CD4-positive, alpha-beta T cell treated with Interferon alpha-2 for 1 hour (primary cell): Measurements from ENCODE around the gene SAXO2.
"Not testable (repeated sequence)": the region's sequence is repeated elsewhere in the genome, so short reads cannot be mapped to it uniquely, and the experiment has no call there.

Experiments used
- DNase-seq, 2 donors: peaks; one replicate each; pipeline ENCODE4 v3.0.0-alpha.2; 2020 to 2022

The SAXO2 gene

GRCh38 chr15:82314769-82315518 lies 52.3 kb downstream of the SAXO2 start:
- DNase-seq, result no peak

- DNase-seq, result no peak
These were observed 53.1 kb downstream of the SAXO2 start for GRCh38 chr15:82315519-82316246.

GRCh38 chr15:82316247-82317090 lies 53.9 kb downstream of the SAXO2 start:
- DNase-seq, result not testable (repeated sequence)

- DNase-seq, result no peak
These were observed 54.5 kb downstream of the SAXO2 start for GRCh38 chr15:82317091-82317489.

DNA sequence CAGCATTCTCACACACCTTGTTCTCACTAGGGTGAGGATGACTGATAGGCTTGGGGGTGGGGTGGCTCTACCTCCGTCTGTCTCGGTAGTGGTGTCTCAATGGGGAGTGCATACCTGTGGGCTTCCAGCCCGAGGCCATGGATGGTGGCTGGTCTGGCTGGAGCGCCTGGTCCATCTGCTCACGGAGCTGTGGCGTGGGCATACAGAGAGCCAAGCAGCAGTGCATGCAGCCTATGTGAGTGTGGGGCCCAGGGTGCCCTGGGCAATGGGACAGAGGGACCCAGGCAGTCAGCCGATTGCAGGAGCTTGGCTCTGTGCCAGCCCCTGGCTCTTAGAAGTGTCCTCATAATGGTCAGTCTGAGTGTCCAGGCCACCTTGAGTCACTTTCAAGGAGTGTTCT lies 54.9 kb downstream of the SAXO2 start:
- DNase-seq, result not testable (repeated sequence)

- DNase-seq, result not testable (repeated sequence)
These were observed 55.7 kb downstream of the SAXO2 start for GRCh38 chr15:82318281-82318680.

DNA sequence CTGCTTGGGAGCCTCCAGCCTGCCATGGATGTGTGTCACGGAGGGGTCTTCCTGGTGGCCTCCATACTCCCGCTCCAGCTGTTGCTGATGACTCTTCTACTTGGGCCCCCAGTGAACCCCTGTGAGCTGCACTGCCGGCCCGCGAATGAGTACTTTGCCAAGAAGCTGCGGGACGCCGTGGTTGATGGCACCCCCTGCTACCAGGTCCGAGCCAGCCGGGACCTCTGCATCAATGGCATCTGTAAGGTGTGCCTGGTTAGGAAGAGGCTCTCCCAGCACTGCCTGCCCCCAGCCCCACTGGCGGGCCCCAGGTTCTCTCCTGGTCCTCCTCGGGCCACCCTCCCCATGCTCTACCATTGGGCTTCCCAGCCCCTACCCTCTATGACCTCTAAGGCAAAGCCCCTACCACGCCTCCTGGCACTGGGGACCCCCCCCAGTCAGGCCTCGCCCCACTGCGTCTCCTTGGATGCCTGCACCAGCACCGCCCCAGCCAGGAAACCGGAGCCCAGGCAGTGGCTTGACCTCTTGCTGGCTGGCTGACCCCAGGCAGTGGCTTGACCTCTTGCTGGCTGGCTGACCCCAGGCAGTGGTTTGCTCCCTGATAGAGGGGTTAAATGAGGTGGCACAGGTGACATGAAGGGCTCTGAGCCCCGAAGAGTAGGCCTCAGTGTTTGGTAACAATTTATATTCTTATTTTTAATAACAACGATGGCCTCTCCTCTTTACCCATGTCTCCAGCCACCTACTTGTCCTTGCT lies 57.1 kb downstream of the SAXO2 start:
- DNase-seq, result not testable (repeated sequence)

- DNase-seq, result not testable (repeated sequence)
These were observed 58.2 kb downstream of the SAXO2 start for GRCh38 chr15:82320861-82321260.

DNA sequence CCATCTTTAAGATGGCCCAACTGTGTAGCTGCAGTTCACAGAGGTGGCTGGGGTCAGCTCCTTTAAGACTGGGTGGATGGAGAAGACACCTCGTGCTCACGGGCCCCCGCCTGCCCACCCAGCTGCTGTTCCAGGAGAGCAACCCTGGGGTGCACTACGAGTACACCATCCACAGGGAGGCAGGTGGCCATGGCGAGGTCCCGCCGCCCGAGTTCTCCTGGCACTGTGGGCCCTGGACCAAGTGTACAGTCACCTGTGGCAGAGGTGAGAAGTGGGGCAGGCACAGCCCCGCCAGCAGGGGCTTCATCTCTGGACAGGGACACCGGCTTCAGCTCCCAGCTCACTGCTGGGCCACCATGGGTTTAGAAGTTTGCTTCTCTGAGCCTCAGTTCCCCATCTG lies 59.9 kb downstream of the SAXO2 start:
- not testable (repeated sequence) for DNase-seq

DNA sequence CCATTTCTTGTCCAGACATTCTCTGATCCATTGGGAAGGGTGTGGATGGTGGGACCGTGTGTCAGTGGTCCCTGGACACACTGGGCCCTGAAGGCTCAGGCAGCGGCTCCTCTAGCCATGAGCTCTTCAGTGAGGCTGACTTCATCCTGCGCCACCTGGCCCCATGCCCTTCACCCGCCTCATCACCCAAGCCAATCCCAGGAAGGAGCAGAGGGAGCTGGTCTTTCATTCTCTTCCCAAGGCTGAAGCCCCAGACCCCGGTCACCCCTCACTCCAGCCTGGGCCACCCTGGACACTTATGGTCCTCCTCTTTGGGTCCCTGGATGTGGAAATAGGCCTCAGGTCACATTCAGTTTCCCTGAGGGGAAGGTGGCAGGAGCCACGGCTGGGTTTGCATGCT lies 62.2 kb downstream of the SAXO2 start:
- not testable (repeated sequence) for DNase-seq

GRCh38 chr15:82325646-82326045 lies 63.0 kb downstream of the SAXO2 start:
- DNase-seq, result not testable (repeated sequence)

DNA sequence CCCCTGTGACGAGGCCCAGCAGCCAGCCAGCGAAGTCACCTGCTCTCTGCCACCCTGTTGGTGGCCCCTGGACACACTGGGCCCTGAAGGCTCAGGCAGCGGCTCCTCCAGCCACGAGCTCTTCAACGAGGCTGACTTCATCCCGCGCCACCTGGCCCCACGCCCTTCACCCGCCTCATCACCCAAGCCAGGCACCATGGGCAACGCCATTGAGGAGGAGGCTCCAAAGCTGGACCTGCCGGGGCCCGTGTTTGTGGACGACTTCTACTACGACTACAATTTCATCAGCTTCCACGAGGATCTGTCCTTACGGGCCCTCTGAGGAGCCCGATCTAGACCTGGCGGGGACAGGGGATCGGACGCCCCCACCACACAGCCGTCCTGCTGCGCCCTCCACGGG lies 64.3 kb downstream of the SAXO2 start:
- not testable (repeated sequence) for DNase-seq

DNA sequence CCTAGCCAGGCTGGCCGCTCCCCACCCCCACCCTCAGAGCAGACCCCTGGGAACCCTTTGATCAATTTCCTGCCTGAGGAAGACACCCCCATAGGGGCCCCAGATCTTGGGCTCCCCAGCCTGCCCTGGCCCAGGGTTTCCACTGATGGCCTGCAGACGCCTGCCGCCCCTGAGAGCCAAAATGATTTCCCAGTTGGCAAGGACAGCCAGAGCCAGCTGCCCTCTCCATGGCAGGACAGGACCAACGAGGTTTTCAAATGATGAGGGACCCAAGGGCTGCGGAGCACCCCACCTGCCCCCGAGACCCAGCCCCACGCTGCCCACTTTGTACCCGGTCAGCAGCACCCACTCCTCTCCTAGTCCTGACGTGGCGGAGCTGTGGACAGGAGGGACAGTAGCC lies 64.8 kb downstream of the SAXO2 start:
- not testable (repeated sequence) for DNase-seq

DNA sequence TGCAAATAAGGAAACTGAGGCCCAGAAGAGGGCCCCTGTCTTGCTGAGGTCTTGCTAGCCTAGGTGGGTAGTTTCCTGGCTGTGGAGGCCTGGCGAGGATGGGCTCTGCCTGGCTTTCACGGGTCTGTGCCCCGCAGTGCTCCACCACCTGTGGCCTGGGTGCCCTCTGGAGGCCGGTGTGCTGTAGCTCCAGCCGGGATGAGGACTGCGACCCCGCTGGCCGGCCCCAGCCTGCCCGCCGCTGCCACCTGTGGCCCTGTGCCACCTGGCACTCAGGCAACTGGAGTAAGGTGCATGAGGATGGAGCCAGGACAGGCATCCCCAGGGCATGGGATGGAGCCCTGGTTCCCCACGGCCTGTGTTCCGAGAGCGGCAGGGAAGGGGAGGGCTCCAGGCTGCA lies 66.4 kb downstream of the SAXO2 start:
- DNase-seq, result not testable (repeated sequence)

DNA sequence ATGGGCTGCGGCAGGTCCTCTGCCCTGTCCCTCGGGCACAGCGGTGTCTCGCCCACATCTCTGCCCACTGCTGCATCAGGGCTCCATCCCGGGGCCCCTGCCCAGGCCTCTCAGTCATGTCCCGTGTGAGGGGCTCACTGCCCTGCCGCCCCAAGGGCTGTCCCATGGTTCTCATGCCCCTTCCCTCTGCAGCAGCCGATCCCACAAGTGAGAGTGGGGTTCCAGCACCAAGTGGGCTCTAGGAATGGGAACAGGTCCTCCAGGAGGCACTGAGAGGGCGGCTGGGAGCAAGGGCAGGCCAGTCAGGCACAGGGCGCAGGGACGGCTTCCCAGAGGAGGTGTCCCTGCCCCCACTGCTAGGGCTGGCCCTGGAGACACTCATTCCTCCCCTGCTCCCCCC lies 68.3 kb downstream of the SAXO2 start:
- DNase-seq, result not testable (repeated sequence)

DNA sequence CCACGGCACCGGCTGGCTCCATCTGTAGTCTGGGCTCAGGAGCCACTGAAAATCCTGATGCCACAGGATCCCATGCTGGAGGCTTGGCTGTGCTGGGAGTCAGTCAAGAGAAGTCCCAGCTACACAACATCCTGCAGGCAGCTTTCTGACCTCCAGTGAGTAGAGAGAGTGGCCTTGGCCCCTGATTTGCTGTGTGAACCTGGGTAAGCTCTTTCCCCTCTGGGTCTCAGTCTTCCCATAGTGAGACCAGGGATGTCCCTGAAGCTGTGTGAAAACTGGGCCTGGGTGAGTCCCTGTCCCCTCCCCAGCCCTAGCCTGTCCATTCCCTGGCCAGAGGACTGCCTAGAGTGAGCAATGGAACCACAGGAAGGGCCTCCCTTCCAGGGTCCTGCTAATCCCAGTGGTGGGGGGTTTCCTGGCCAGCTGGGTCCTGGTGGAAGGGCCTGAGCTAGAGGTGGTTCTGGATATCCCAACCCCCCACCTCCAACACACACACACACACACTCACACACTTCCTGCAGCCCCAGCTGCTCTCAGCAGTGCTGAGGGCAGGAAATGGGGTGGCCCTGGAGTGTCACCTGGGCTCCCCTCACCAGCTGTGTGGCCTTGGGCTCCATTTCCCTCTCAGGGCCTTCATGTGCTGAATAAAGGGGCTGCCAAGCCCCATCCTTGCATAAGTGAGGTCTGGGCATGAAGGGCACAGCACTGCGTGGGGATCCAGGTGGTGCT lies 69.1 kb downstream of the SAXO2 start:
- peak in 1 of 2 donors; percentile 29 for DNase-seq

DNA sequence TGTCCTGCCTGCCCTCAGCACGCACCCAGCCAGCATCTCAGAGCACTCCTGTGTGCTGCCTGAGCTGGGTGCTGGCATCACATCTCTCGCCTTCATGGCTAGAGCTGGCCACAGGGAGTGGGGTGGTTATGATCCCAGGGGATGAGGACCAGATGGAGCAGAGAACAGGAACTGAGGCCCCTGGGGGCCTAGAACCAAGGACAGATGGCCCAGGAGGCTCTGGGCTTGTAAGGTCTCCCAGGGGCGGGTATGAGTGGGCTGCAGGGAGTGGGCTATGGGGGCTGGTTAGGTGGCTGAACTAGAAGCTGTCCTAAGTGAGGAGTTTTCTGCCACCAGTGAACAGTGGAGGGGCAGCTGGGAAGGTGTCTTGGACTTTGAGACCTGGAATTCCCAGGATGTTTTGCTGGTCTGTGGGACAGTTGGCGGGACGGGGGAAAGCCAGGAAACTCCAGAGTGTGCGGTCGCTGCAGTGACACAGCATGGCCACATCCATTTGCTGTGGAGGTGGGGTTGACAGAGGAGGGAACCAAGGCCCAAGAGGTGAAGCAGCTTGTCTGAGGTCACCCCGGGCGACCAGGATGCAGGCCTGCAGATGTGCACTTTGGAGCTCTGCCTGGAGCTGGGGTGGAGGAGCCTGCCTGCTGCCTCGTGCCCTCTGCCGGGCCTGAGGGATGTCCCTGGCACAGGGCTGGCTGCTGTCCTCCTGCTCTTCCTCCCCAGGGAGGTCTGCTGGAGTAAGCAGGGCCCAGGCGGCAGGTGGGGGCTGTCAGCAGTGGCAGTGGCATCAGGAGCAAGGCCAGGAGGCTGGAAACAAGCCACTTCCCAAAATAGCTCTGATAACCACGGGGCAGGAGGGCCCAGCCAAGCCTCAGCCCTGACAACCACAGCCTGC lies 70.3 kb downstream of the SAXO2 start:
- DNase-seq, result not testable (repeated sequence)

DNA sequence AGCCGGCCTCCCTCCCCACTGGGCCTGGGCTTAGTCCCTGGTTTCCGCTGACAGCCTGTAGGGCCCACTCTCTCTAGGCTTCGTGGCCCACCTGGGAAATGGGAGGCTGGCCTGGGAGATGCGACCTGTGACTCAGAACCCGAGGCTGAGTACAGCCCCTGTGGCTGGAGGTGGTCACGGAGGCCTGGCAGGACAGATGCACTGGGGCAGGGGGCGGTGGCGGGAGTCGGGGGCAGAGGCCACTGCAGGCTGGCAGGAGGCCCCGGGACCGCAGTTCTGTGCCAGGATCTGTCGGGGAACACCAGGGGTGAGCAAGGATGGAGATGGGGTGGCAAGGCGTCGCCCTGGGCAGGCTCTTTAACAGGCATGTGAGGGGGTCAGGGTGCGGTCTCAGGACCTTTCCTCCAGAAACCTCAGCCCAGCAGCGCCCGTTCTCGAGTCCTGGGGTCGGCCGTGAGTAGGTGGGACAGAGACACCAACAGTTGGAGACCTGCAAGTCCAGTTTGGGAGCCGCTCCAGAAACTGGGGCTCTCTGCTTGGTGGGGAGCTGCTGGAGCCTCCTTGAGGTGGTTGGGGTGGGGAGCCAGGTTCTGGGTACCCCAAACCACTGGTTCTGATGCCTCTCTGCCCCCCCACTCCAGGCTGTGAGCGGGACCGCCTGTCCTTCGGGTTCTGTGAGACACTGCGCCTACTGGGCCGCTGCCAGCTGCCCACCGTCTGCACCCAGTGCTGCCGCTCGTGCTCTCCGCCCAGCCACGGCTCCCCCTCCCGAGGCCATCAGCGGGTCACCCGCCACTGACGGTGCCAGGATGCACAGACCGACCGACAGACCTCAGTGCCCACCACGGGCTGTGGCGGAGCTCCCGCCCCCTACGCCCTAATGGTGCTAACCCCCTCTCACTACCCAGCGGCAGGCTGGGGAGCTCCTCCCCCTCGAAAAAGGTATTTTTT lies 71.3 kb downstream of the SAXO2 start:
- not testable (repeated sequence) for DNase-seq
